Measurements from ENCODE around the gene TUBG1. TPM values are rescaled to one million over a fixed set of nuclear protein-coding genes. Genes with fewer than 3 reads are reported as not detected.

TUBG1 gene
- total and polyA plus RNA-seq, 9 of the 15 experiments (the other 6 are each of a cell fraction or from before 2014, with no cell fraction given) = 33.1 to 147 (median 66.0) TPM

DNA sequence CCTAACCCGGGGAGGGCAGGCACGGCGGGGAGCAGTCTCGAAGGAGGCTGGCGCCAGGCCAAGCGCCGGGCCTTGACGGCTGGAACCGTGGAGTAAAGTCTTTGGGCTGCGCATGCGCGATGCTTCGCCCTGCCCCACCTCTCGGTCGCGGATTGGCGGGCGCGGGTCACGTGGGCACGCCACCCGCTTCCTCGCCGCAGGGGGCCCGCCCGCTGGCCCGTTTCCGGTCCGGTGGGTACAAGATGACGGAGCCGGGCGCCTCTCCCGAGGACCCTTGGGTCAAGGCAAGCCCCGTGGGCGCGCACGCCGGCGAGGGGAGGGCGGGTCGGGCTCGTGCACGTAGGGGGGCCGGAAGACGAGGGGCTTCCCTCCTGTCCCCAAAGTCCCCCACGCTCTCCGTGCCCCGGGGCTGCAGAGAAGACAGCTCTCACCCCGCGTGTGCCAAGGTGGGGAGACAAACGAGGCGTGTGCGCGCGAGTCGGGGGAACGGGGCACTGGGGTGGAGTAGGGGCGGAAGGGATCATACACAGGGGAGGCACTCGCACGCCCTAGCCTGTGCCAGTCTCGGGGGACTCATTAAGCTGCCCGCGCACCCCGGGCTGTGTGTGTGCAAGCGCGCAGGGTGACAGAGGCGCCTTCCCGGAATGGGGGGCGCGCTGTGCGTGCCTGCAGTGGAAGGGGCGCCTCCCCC is 42.5 kb upstream of the TUBG1 start, which contains the start of gene MLX (continued):
- TF ChIP-seq, protein P1, sequence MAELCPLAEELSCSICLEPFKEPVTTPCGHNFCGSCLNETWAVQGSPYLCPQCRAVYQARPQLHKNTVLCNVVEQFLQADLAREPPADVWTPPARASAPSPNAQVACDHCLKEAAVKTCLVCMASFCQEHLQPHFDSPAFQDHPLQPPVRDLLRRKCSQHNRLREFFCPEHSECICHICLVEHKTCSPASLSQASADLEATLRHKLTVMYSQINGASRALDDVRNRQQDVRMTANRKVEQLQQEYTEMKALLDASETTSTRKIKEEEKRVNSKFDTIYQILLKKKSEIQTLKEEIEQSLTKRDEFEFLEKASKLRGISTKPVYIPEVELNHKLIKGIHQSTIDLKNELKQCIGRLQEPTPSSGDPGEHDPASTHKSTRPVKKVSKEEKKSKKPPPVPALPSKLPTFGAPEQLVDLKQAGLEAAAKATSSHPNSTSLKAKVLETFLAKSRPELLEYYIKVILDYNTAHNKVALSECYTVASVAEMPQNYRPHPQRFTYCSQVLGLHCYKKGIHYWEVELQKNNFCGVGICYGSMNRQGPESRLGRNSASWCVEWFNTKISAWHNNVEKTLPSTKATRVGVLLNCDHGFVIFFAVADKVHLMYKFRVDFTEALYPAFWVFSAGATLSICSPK (IDR thresholded peaks at IDR 0.05; ENCODE audit: borderline replicate concordance) = no peak
- TF ChIP-seq MEF2A (IDR thresholded peaks at IDR 0.05; ENCODE audit: control insufficient read depth, low read depth, low read length) = no peak
- TF ChIP-seq ZBTB7A (IDR thresholded peaks at IDR 0.05; ENCODE audit: borderline replicate concordance, control insufficient read depth, low read depth, low read length) = peak; percentile 52; the same call in 1 of the 2 replicates
- no peak for TF ChIP-seq XRCC4 (IDR thresholded peaks at IDR 0.05; ENCODE audit: extremely low read depth, insufficient read depth, insufficient read length)
- TF ChIP-seq, protein P2, sequence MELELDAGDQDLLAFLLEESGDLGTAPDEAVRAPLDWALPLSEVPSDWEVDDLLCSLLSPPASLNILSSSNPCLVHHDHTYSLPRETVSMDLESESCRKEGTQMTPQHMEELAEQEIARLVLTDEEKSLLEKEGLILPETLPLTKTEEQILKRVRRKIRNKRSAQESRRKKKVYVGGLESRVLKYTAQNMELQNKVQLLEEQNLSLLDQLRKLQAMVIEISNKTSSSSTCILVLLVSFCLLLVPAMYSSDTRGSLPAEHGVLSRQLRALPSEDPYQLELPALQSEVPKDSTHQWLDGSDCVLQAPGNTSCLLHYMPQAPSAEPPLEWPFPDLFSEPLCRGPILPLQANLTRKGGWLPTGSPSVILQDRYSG (tag; conservative IDR thresholded peaks at IDR 0.05; ENCODE audit: low read depth) = no peak
- TF ChIP-seq SAFB2 (IDR thresholded peaks at IDR 0.05; ENCODE audit: borderline replicate concordance, low read depth, low read length, severe bottlenecking) = no peak
- no peak for TF ChIP-seq RFX7 (CRISPR knock-in tag; IDR thresholded peaks at IDR 0.05)
- TF ChIP-seq MECOM (CRISPR knock-in tag; IDR thresholded peaks at IDR 0.05) = no peak
- peak; percentile 90 for TF ChIP-seq RBFOX2 (IDR thresholded peaks at IDR 0.05; ENCODE audit: low read depth, low read length)
- no peak for TF ChIP-seq NFXL1 (CRISPR knock-in tag; IDR thresholded peaks at IDR 0.05)
- TF ChIP-seq CEBPG (CRISPR knock-in tag; IDR thresholded peaks at IDR 0.05) = no peak
- TF ChIP-seq CEBPG (tag; conservative IDR thresholded peaks at IDR 0.05 in 1 of 2, IDR thresholded peaks at IDR 0.05 in 1 of 2) = no peak
- TF ChIP-seq KLF10 (CRISPR knock-in tag; IDR thresholded peaks at IDR 0.05) = no peak
- peak; percentile 32; the same call in 1 of the 2 replicates for TF ChIP-seq PML (IDR thresholded peaks at IDR 0.05; ENCODE audit: low read length)
- TF ChIP-seq DNMT1 (IDR thresholded peaks at IDR 0.05) = no peak
- TF ChIP-seq ETV1 (tag; conservative IDR thresholded peaks at IDR 0.05; ENCODE audit: low read depth) = peak; percentile 73
- peak; percentile 20 for TF ChIP-seq PCBP1 (IDR thresholded peaks at IDR 0.05; ENCODE audit: low read depth, low read length, poor library complexity, severe bottlenecking)
- TF ChIP-seq POLR2AphosphoS5 (IDR thresholded peaks at IDR 0.05; ENCODE audit: control insufficient read depth, insufficient read depth, low read depth, low read length) = peak; percentile 73; the same call in 1 of the 2 replicates
- TF ChIP-seq TARDBP (IDR thresholded peaks at IDR 0.05) = no peak
- no peak for TF ChIP-seq PRMT5 (CRISPR knock-in tag; IDR thresholded peaks at IDR 0.05)
- no peak for TF ChIP-seq ZNF57 (CRISPR knock-in tag; IDR thresholded peaks at IDR 0.05)
- TF ChIP-seq JUND (IDR thresholded peaks at IDR 0.05; ENCODE audit: borderline replicate concordance, low read depth, low read length) = no peak
- TF ChIP-seq JUND (tag; IDR thresholded peaks at IDR 0.05; ENCODE audit: borderline replicate concordance, low read depth, low read length) = no peak; the same call in 2 of the 3 replicates
- TF ChIP-seq POLR2G (IDR thresholded peaks at IDR 0.05; ENCODE audit: low read depth, low read length) = peak; percentile 90
- TF ChIP-seq PHF8 (IDR thresholded peaks at IDR 0.05; ENCODE audit: borderline replicate concordance, low read length) = peak; percentile 67; the same call in 1 of the 2 replicates
- no peak for TF ChIP-seq ZNF143 (CRISPR knock-in tag; IDR thresholded peaks at IDR 0.05)
- no peak for TF ChIP-seq IFI16 (CRISPR knock-in tag; IDR thresholded peaks at IDR 0.05)
- no peak for TF ChIP-seq ZNF77 (CRISPR knock-in tag; IDR thresholded peaks at IDR 0.05)
